ENCODE results near the gene NR2F2.

NR2F2 gene

GRCh38 chr15:96330064-96330449 lies 443 bp upstream of the NR2F2 start:
- in situ Hi-C loops (cut with MboI; ENCODE audit: low pct_unique_long_range_greater_than_20kb, low sequenced_read_pairs, unreplicated experiment), result no loop called here
- no peak for DNase-seq (ENCODE audit: low spot score)
- TF ChIP-seq CTCF (IDR thresholded peaks at IDR 0.05; ENCODE audit: extremely low read depth, insufficient read depth, missing control alignments), result no peak

- in situ Hi-C loops (cut with MboI; ENCODE audit: low pct_unique_long_range_greater_than_20kb, low sequenced_read_pairs, unreplicated experiment), result no loop called here
- DNase-seq (ENCODE audit: low spot score), result peak; percentile 26
- no peak for TF ChIP-seq CTCF (IDR thresholded peaks at IDR 0.05; ENCODE audit: extremely low read depth, insufficient read depth, missing control alignments)
Observed at GRCh38 chr15:96331144-96331944, 844 bp downstream of the NR2F2 start.

GRCh38 chr15:96331945-96332636 lies 1.6 kb downstream of the NR2F2 start:
- DNase-seq (ENCODE audit: low spot score), result peak; percentile 27
- TF ChIP-seq CTCF (IDR thresholded peaks at IDR 0.05; ENCODE audit: extremely low read depth, insufficient read depth, missing control alignments), result no peak
- in situ Hi-C loops (cut with MboI; ENCODE audit: low pct_unique_long_range_greater_than_20kb, low sequenced_read_pairs, unreplicated experiment), result no loop called here

GRCh38 chr15:96332637-96333121 lies 2.2 kb downstream of the NR2F2 start:
- no peak for TF ChIP-seq CTCF (IDR thresholded peaks at IDR 0.05; ENCODE audit: extremely low read depth, insufficient read depth, missing control alignments)
- no peak for DNase-seq (ENCODE audit: low spot score)
- in situ Hi-C loops (cut with MboI; ENCODE audit: low pct_unique_long_range_greater_than_20kb, low sequenced_read_pairs, unreplicated experiment), result no loop called here

GRCh38 chr15:96333131-96334016 lies 2.9 kb downstream of the NR2F2 start:
- in situ Hi-C loops (cut with MboI; ENCODE audit: low pct_unique_long_range_greater_than_20kb, low sequenced_read_pairs, unreplicated experiment), result no loop called here
- peak; percentile 27 for DNase-seq (ENCODE audit: low spot score)
- no peak for TF ChIP-seq CTCF (IDR thresholded peaks at IDR 0.05; ENCODE audit: extremely low read depth, insufficient read depth, missing control alignments)

- in situ Hi-C loops (cut with MboI; ENCODE audit: low pct_unique_long_range_greater_than_20kb, low sequenced_read_pairs, unreplicated experiment), result no loop called here
- no peak for DNase-seq (ENCODE audit: low spot score)
- no peak for TF ChIP-seq CTCF (IDR thresholded peaks at IDR 0.05; ENCODE audit: extremely low read depth, insufficient read depth, missing control alignments)
Observed at GRCh38 chr15:96334017-96334704, 3.7 kb downstream of the NR2F2 start.
